Loucy (cell line): ENCODE results near the gene VPS54.
"Not testable (repeated sequence)": the region's sequence is repeated elsewhere in the genome, so short reads cannot be mapped to it uniquely, and the experiment has no call there.

Source experiments
- H2AFZ ChIP-seq: fragments of 200-600 bp; sonication (generic); 2 replicates; pipeline ENCODE4 v1.6.0; 2016; ENCODE audit warnings: antibody characterized with exemption, mild to moderate bottlenecking, low read length, moderate library complexity
- H3F3A ChIP-seq: fragments of 200-600 bp; 2 replicates; pipeline ENCODE4 v1.6.0; 2016; ENCODE audit warnings: antibody characterized with exemption, low read depth, mild to moderate bottlenecking
- H3K27me3 ChIP-seq: fragments of 200-600 bp; sonication (generic); 2 replicates; pipeline ENCODE4 v1.6.1; 2014; ENCODE audit warnings: low read length, mild to moderate bottlenecking; ENCODE audit not compliant: insufficient read depth, poor library complexity, severe bottlenecking
- H3K36me3 ChIP-seq: fragments of 200-600 bp; sonication (generic); 2 replicates; pipeline ENCODE4 v1.6.1; 2016; ENCODE audit warnings: low read length; ENCODE audit not compliant: insufficient read depth
- H3K4me1 ChIP-seq: fragments of 200-600 bp; sonication (generic); 2 replicates; pipeline ENCODE4 v1.5.1; 2014; ENCODE audit warnings: low read length, mild to moderate bottlenecking; ENCODE audit not compliant: insufficient read depth, poor library complexity, severe bottlenecking
- H3K4me2 ChIP-seq: fragments of 200-600 bp; sonication (generic); 2 replicates; pipeline ENCODE4 v1.6.0; 2014; ENCODE audit warnings: antibody characterized with exemption, low read length, low read depth, mild to moderate bottlenecking; ENCODE audit not compliant: poor library complexity, severe bottlenecking
- H3K4me3 ChIP-seq: fragments of 200-600 bp; sonication (generic); 2 replicates; pipeline ENCODE4 v1.5.1; 2014; ENCODE audit warnings: low read length, mild to moderate bottlenecking, mixed read lengths; ENCODE audit not compliant: poor library complexity, severe bottlenecking
- H3K79me2 ChIP-seq: fragments of 200-600 bp; sonication (generic); 2 replicates; pipeline ENCODE4 v1.6.1; 2014; ENCODE audit warnings: low read length; ENCODE audit not compliant: insufficient read depth
- H3K9ac ChIP-seq: fragments of 200-600 bp; sonication (generic); 2 replicates; pipeline ENCODE4 v1.6.0; 2014; ENCODE audit warnings: mild to moderate bottlenecking, low read depth, low read length, moderate library complexity; ENCODE audit not compliant: poor library complexity, severe bottlenecking
- H3K9me2 ChIP-seq: fragments of 200-600 bp; sonication (generic); replicated peaks from 2 replicates; pipeline ENCODE4 v1.6.1; 2016; ENCODE audit warnings: low read depth, low read length, mixed read lengths
- H3K9me3 ChIP-seq: fragments of 200-600 bp; sonication (generic); 2 replicates; pipeline ENCODE4 v1.6.1; 2014; ENCODE audit warnings: mild to moderate bottlenecking, antibody characterized with exemption, low read length, low read depth; ENCODE audit not compliant: insufficient read depth
- H4K20me1 ChIP-seq: fragments of 200-600 bp; sonication (generic); 2 replicates; pipeline ENCODE4 v1.6.0; 2014; ENCODE audit warnings: antibody characterized with exemption, low read length, mild to moderate bottlenecking; ENCODE audit not compliant: insufficient read depth, poor library complexity, severe bottlenecking
- CTCF ChIP-seq: fragments of 200-600 bp; sonication (generic); conservative IDR thresholded peaks from 2 replicates; pipeline ENCODE4 v1.5.1; 2014; ENCODE audit warnings: mild to moderate bottlenecking, antibody characterized with exemption, low read length
- EZH2phosphoT487 ChIP-seq: fragments of 200-600 bp; IDR thresholded peaks from 2 replicates; pipeline ENCODE4 v1.6.1; 2018; ENCODE audit warnings: antibody characterized with exemption, mild to moderate bottlenecking, moderate library complexity, borderline replicate concordance

VPS54 gene

GRCh38 chr2:63975437-63976124 lies 43.6 kb downstream of the VPS54 start:
- Histone ChIP-seq H2AFZ (no peak overlapping the region), H3K9ac (no peak overlapping the region), H3K79me2 (no peaks in the 10 kb centered on the region), H4K20me1 (no peaks in the 10 kb centered on the region), H3K27me3 (no peaks in the 10 kb centered on the region), H3K36me3 (peaks cover 17% of the 10 kb centered on the region; the same call in 1 of the 2 replicates), H3K4me2 (no peak overlapping the region), H3F3A (no peaks in the 10 kb centered on the region), H3K4me3 (no peak overlapping the region), H3K9me2 (no peaks in the 10 kb centered on the region), H3K4me1 (no peaks in the 10 kb centered on the region), H3K9me3 (no peaks in the 10 kb centered on the region)
- no peak for TF ChIP-seq EZH2phosphoT487
- TF ChIP-seq CTCF = no peak

GRCh38 chr2:63975036-63975435 lies 44.2 kb downstream of the VPS54 start:
- not testable (repeated sequence) for H4K20me1 ChIP-seq, H3K27me3 ChIP-seq

GRCh38 chr2:63962186-63962585 lies 57.0 kb downstream of the VPS54 start:
- H2AFZ ChIP-seq = no peak overlapping the region
- no peak for TF ChIP-seq CTCF
- TF ChIP-seq EZH2phosphoT487 = no peak
- no peaks in the 10 kb centered on the region for H3K9me2 ChIP-seq
- H3K79me2 ChIP-seq = no peaks in the 10 kb centered on the region
- H4K20me1 ChIP-seq = no peaks in the 10 kb centered on the region
- H3K27me3 ChIP-seq = no peaks in the 10 kb centered on the region
- no peak overlapping the region for H3K4me2 ChIP-seq
- no peaks in the 10 kb centered on the region for H3K4me1 ChIP-seq
- H3K9me3 ChIP-seq = no peaks in the 10 kb centered on the region
- H3F3A ChIP-seq = no peaks in the 10 kb centered on the region
- no peak overlapping the region for H3K9ac ChIP-seq
- H3K36me3 ChIP-seq = peaks cover 7% of the 10 kb centered on the region; the same call in 1 of the 2 replicates
- H3K4me3 ChIP-seq = no peak overlapping the region

More at GRCh38 chr2:63975036-63975435, 44.2 kb downstream of the VPS54 start:
- not testable (repeated sequence) for H3K4me1 ChIP-seq, H3K9me3 ChIP-seq, H3K79me2 ChIP-seq, H2AFZ ChIP-seq, H3K9ac ChIP-seq, H3F3A ChIP-seq, H3K9me2 ChIP-seq, H3K4me2 ChIP-seq, H3K4me3 ChIP-seq
- peaks cover 13% of the 10 kb centered on the region; the same call in 1 of the 2 replicates for H3K36me3 ChIP-seq

- no peaks in the 10 kb centered on the region for H3K9me2 ChIP-seq
- H3F3A ChIP-seq = no peaks in the 10 kb centered on the region; the same call in 1 of the 2 replicates
- no peak overlapping the region for H2AFZ ChIP-seq
- no peaks in the 10 kb centered on the region for H3K79me2 ChIP-seq
- no peak overlapping the region for H3K4me2 ChIP-seq
- H3K4me3 ChIP-seq = no peak overlapping the region
- TF ChIP-seq EZH2phosphoT487 (no peak), CTCF (no peak)
- peaks cover 10% of the 10 kb centered on the region for H3K4me1 ChIP-seq
- H3K36me3 ChIP-seq = peaks cover 4% of the 10 kb centered on the region; the same call in 1 of the 2 replicates
- H3K9me3 ChIP-seq = peaks cover 4% of the 10 kb centered on the region
- H3K9ac ChIP-seq = no peak overlapping the region
- no peaks in the 10 kb centered on the region for H4K20me1 ChIP-seq
- H3K27me3 ChIP-seq = no peaks in the 10 kb centered on the region
These were observed 68.8 kb downstream of the VPS54 start for GRCh38 chr2:63950414-63950813.
